NCI-H1436 treated with DMSO at 0.1 percent for 48 hours (cell line): ENCODE data around the gene GUK1.

Experiments
- DNase-seq: peaks from one replicate; lab custom pipeline; 2025; lab: John Stamatoyannopoulos, UW

Gene GUK1

GRCh38 chr1:228139931-228140723 lies at the start of gene GUK1:
GUK1 (plus strand) TSS chr1:228140279; CDS start chr1:228140303, 24 bp downstream.
- peak; percentile 99 for DNase-seq

- no peak for DNase-seq
These were observed 49.4 kb upstream of the GUK1 start for GRCh38 chr1:228090613-228091081.

DNA sequence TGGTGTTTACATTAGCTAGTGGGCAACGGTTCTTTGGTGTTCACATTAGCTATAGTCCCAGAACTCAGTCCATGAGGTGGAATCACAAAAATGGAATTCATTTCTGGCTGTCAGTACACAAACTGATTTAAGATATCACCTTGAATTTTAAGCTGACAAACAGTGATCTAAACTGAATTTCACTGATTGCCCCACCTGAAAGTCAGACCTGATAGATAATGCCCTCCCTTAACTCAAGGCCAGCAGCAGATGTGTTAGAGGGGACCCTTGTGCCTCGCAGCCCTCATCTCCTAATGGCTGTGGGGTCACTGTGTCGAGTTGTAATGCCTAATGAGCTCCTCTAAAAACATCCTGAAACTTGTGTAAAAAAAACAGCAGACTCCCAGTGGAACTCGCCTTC lies 49.0 kb upstream of the GUK1 start:
- DNase-seq, result no peak

DNA sequence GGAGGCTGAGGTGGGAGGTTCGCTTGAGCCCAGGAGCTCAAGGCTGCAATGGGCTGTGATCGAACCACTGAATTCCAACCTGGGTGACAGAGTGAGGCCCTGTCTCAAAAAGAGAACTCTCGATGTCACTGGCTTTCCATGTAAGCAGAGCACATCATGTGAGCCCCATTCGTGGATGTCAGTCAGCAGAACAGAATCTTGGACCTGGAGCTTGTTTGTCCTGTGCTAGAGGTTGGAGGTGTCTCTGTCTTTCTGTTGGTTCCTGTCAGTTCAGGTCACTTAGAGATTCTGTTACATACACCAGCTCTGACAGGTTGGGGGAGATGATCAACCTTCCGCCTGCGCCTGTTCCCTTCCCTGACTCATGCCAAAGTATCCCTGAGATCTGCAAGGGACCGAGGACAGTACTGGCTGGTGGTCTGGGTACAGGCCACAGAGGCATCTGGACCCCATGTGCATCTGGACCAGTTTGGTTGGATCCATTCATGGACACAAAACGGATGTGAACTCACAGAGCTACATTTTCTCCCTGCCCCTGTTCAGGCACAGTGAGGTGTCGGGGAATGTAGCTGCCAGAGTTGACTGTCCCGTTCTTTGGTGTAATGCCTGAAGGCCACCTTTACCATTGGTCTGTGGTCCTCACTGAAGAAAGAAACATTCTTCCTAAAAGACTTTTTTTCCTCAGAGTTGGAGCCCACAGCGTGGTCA lies 47.6 kb upstream of the GUK1 start:
- no peak for DNase-seq

DNA sequence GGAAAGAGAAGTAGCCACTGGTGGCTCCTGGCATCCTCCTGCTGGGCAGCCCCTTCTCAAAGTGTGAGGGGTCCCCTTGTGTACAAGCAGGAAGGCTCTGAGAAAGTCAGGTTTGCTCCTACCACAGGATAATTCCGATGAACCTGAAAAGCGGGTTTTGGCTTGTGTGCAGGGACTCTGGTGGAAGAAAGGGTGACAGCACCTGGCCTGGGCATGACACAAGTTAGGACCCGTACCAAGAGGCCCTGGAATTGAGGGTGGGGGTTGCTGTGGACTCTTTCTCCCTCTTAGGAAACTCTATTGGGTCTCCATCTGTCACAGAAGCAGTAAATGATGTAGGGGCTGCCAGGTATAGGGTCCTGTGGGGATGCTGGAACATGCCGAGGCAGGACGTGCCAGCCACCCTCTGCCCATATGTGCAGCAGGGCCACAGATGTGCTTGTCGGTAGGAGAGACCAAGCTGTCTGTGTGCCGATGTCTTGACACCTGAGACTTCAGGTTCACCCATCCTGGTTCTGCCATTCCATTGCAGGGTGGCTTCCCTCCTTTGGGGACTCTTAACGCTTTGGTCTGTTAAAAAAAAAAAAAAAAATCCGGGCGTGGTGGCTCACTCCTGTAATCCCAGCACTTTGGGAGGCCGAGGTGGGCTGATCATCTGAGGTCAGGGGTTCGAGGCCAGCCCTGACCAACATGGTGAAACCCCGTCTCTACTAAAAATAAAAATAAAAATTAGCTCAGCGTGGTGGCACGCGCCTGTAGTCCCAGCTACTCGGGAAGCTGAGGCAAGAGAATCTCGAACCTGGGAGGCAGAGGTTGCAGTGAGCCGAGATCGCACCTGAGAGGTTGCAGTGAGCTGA lies 46.8 kb upstream of the GUK1 start:
- DNase-seq, result no peak

GRCh38 chr1:228094432-228095016 lies 45.6 kb upstream of the GUK1 start:
- no peak for DNase-seq

- DNase-seq, result no peak
These were observed 44.9 kb upstream of the GUK1 start for GRCh38 chr1:228095161-228095560.

DNA sequence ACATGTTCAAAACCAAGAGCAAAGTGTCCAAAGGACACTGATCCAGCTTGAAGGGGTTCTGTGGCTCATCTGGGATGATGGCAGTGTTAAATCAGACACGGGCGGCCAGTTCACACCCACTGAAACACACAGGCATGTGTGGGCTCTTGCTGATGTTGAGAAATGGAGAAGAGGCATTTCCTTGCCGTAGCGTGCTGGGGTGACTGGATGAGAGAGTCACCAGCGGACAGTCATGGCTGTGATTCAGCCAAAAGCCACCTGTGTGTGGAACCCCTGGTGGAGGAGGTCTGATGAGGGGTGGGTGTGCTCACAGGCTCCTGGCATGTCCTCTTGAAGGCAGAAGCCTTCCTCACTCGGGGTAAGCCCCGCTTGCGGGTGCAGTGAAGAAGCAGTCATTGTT lies 44.1 kb upstream of the GUK1 start:
- DNase-seq, result no peak

- no peak for DNase-seq
These were observed 43.4 kb upstream of the GUK1 start for GRCh38 chr1:228096416-228097332.

- DNase-seq, result no peak
These were observed 42.6 kb upstream of the GUK1 start for GRCh38 chr1:228097333-228098081.

DNA sequence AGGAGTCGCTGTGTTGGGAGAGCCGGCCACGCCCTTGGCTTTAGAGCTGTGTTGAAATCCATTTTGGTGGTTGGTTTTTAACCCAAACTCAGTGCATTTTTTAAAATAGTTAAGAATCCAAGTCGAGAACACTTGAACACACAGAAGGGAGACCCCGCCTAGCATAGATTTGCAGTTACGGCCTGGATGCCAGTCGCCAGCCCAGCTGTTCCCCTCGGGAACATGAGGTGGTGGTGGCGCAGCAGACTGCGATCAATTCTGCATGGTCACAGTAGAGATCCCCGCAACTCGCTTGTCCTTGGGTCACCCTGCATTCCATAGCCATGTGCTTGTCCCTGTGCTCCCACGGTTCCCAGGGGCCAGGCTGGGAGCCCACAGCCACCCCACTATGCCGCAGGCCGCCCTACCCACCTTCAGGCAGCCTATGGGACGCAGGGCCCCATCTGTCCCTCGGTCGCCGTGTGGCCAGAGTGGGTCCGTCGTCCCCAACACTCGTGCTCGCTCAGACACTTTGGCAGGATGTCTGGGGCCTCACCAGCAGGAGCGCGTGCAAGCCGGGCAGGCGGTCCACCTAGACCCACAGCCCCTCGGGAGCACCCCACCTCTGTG lies 41.7 kb upstream of the GUK1 start:
- DNase-seq, result no peak

- DNase-seq, result no peak
These were observed 40.7 kb upstream of the GUK1 start for GRCh38 chr1:228099331-228099732.

- no peak for DNase-seq
These were observed 39.1 kb upstream of the GUK1 start for GRCh38 chr1:228100822-228101613.

GRCh38 chr1:228101614-228101993 lies 38.5 kb upstream of the GUK1 start:
- DNase-seq, result no peak

DNA sequence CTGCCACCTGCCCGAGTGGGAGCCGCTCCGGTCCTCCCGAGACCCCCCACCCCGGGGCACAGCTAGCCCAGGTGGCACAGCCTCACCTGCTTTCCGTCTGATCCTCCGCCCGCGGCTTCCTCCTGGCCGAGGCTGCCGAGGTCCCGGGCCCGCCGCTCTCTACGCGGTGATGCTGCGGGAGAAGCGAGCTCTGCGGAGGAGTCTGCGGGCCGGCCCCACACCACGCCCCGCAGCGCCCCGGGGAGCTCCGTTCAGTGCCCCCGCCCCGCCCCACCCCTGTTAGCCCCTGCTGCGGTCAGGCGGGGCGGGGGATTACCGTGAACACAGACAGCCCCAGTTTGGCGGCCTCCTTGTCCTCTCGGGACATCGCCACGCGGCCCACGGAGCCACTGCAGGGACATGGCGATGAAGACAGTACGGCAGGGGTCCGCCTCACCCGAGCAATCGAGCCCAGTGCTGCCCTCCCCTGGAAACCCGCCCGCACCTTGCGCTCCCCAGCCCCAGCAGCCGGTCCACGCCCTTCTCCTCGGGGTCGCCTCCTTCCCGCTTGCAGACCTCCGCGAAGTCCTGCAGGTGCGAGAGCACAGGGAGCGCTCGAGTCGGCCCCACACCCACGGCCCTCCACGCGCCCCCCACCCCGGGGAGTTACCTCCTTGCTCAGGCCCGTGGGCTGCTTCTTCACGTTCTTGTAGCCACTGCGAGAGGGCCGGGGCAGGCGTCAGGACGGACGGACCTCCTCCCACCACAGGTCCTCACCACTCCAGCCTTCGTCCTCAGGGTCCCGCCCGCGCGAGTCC lies 37.9 kb upstream of the GUK1 start:
- DNase-seq, result no peak

DNA sequence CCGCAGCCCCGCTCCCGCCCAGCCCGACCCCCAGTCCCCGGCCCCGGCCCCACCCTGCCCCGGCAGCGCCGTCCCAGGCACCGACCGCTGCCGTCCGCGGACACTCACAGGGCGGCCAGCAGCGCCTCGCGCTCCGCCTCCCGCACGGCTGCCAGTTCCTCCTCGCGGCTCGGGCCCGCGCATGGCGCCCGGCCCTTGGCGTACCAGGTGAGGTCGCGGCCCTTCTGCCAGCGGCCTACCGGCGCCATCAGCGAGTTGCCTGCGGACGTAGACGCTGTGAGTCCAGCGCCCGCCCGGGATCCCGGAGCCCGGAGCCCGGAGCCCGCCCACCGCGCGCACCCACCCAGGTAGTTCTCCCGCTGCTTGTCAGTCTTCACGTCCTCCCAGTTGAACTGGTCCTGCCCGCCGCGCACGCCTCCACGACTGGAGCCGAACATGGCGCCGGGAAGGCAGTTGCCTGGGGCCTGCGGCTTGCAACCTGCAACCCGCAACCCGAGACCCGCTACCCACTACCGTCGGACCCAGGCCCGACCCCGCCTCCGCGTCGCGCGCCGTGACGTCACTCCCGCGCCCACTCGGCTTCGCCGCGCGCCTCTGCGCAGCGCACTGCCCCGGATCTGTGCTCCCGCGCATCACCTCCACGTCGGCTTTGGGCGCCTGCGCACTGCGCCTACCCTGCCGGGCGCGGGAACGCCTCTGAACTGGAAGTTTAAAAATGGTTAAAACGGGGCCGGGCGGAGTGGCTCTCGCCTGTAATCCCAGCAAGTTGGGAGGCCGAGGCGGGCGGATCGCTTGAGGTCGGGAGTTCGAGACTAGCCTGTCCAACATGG lies 37.1 kb upstream of the GUK1 start, which contains the start of gene C1orf35:
Gene C1orf35, minus strand, starts transcription at position 535 of the 830 bp plus-strand sequence. Its CDS starts 98 bp downstream, at position 437.
- DNase-seq, result peak; percentile 82
